HG02884 (cell line): ENCODE measurements around the gene CYTH3.

ENCODE experiments used
- ATAC-seq: cut with Tn5 transposase; IDR thresholded peaks from one replicate; pipeline ENCODE4 v1.9.1; 2021; ENCODE audit warnings: mild to moderate bottlenecking, moderate library complexity; ENCODE audit not compliant: unreplicated experiment

Gene CYTH3

GRCh38 chr7:6116211-6116610 is 156.2 kb downstream of the CYTH3 start:
- no peak for ATAC-seq
